Caco-2 (cell line): ENCODE results near the gene GCNA. TPM values are rescaled to one million over a fixed set of nuclear protein-coding genes. Genes with fewer than 3 reads are reported as not detected.
A peak's percentile ranks its signal among the peaks of the same experiment; 100 is the strongest.

Source experiments
- BruUV-seq: library from RNA; stranded (reverse); fragments of 400-500 nt; replicated peaks from 2 replicates; lab custom pipeline; 2021; lab: Mats Ljungman, UMichigan
- CTCF ChIA-PET: fragments of 300-600 bp; sonication (Branson Sonifier 250); formaldehyde crosslinking; loops from one replicate; lab custom pipeline; 2022; ENCODE audit warnings: antibody characterized with exemption; lab: Charles Lee
- POLR2A ChIA-PET: fragments of 300-600 bp; sonication (Branson Sonifier 250); formaldehyde crosslinking; loops from one replicate; lab custom pipeline; 2022; ENCODE audit warnings: antibody characterized with exemption; lab: Charles Lee
- DNase-seq, 2 experiments: peaks; one replicate each; pipeline versions ENCODE4 v3.0.0 to v3.0.0-alpha.2; 2020 to 2022
- H3K27me3 ChIP-seq: replicated peaks from 2 replicates; pipeline ENCODE4 v1.6.0; 2011; ENCODE audit warnings: low read length; ENCODE audit not compliant: control insufficient read depth, insufficient read depth
- H3K36me3 ChIP-seq: 2 replicates; pipeline ENCODE4 v1.5.1; 2011; ENCODE audit warnings: low read length; ENCODE audit not compliant: control insufficient read depth, insufficient read depth
- H3K4me1 ChIP-seq: fragments of 250-450 bp; sonication (Bioruptor Pico); 2 replicates; pipeline ENCODE4 v1.5.1; 2020; ENCODE audit warnings: mild to moderate bottlenecking
- H3K4me3 ChIP-seq: 2 replicates; pipeline ENCODE4 v1.5.1; 2011; ENCODE audit warnings: low read depth, mild to moderate bottlenecking, control low read depth, low read length
- H3K9me3 ChIP-seq: fragments of 250-450 bp; sonication (Bioruptor Pico); 2 replicates; pipeline ENCODE4 v1.5.1; 2020; ENCODE audit warnings: mild to moderate bottlenecking, moderate library complexity
- H3K27ac Mint-ChIP-seq: one replicate; pipeline ENCODE4 v1.8.0; 2022; ENCODE audit warnings: mixed read lengths; ENCODE audit not compliant: unreplicated experiment
- H3K27me3 Mint-ChIP-seq: one replicate; pipeline ENCODE4 v1.8.0; 2022; ENCODE audit warnings: mixed read lengths; ENCODE audit not compliant: insufficient read depth, unreplicated experiment
- H3K36me3 Mint-ChIP-seq: one replicate; pipeline ENCODE4 v1.8.0; 2022; ENCODE audit warnings: mild to moderate bottlenecking, mixed read lengths; ENCODE audit not compliant: insufficient read depth, unreplicated experiment
- H3K4me1 Mint-ChIP-seq: one replicate; pipeline ENCODE4 v1.8.0; 2022; ENCODE audit warnings: low read depth, mixed read lengths; ENCODE audit not compliant: unreplicated experiment
- H3K4me3 Mint-ChIP-seq: one replicate; pipeline ENCODE4 v1.8.0; 2022; ENCODE audit warnings: mild to moderate bottlenecking, moderate library complexity, mixed read lengths; ENCODE audit not compliant: unreplicated experiment
- H3K9me3 Mint-ChIP-seq: one replicate; pipeline ENCODE4 v1.8.0; 2022; ENCODE audit warnings: mixed read lengths; ENCODE audit not compliant: unreplicated experiment
- CTCF ChIP-seq, 2 experiments: fragments of 200-600 bp in 1 of 2; IDR thresholded peaks; 1 replicate in 1 of 2; 2 replicates in 1 of 2; pipeline versions ENCODE4 v1.5.1 to v1.8.0; 2011 to 2022; ENCODE audit warnings: antibody characterized with exemption in 1 of 2, control low read depth in 1 of 2, inconsistent platforms in 1 of 2, low read depth in 1 of 2, low read length in 1 of 2, mild to moderate bottlenecking in 1 of 2, moderate library complexity in 1 of 2; ENCODE audit not compliant: insufficient read depth in 1 of 2, severe bottlenecking in 1 of 2, unreplicated experiment in 1 of 2
- intact Hi-C: fragments of 100-400 bp; cut with micrococcal nuclease; formaldehyde crosslinking; loops from one replicate; pipeline ENCODE4 v1.10.0; 2022; ENCODE audit not compliant: unreplicated experiment
- total RNA-seq: library from RNA; stranded (reverse); gene quantifications from 2 replicates; pipeline ENCODE4 v1.2.3, GENCODE V29; 2022

GCNA gene
- total RNA-seq, 1 experiment from 2014 or later, result 2.8 TPM

DNA sequence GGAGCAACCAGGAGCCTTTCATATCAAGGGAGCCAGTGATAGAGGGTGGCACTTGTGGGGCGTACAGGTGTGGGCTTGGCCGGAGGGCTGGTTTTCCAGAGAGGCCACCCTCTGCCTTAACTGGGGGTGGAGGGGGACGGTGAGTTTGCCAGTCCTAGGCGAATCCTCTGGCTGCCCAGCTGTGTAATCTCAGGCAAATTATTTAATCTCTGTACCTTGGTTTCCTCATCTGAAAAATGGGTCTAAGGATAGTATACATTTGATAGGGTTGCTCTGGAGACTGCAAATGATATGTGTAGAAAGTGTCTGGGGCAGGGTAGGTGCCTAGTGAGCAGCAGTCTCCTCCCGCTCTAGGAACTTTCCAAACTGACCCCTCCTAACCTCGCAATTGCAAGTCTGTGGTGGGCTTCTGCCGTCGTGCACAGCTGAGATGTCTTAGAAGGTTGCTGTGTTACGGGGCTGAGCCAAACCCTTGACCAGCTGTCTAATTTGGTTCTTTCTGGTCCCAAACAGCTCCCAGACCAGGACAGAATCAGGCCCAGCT lies 43.9 kb downstream of the GCNA start:
- H3K4me1 Mint-ChIP-seq, result no peaks in the 10 kb centered on the region
- POLR2A ChIA-PET, result no interaction called here
- no peak for DNase-seq
- Histone ChIP-seq H3K4me3 (no peak overlapping the region), H3K27me3 (no peaks in the 10 kb centered on the region), H3K36me3 (no peaks in the 10 kb centered on the region), H3K4me1 (peaks cover 11% of the 10 kb centered on the region; the same call in 1 of the 2 replicates), H3K9me3 (no peaks in the 10 kb centered on the region)
- no peaks in the 10 kb centered on the region for H3K36me3 Mint-ChIP-seq
- no peak overlapping the region for H3K4me3 Mint-ChIP-seq
- TF ChIP-seq CTCF (IDR thresholded peaks at IDR 0.05; ENCODE audit: insufficient read depth in 1 of 2, low read depth in 1 of 2, low read length in 1 of 2, severe bottlenecking in 1 of 2, unreplicated experiment in 1 of 2), result no peak
- H3K9me3 Mint-ChIP-seq, result no peaks in the 10 kb centered on the region
- intact Hi-C loops, result no loop called here
- no TSS peak for BruUV-seq
- no peaks in the 10 kb centered on the region for H3K27me3 Mint-ChIP-seq
- peak overlapping the region; percentile 50 for H3K27ac Mint-ChIP-seq
- CTCF ChIA-PET, result no interaction called here

GRCh38 chrX:71622576-71623450 lies 44.6 kb downstream of the GCNA start:
- no TSS peak for BruUV-seq
- ChIA-PET CTCF (no interaction called here), POLR2A (no interaction called here)
- Histone ChIP-seq H3K27me3 (no peaks in the 10 kb centered on the region), H3K9me3 (no peaks in the 10 kb centered on the region), H3K4me3 (no peak overlapping the region), H3K36me3 (no peaks in the 10 kb centered on the region), H3K4me1 (peaks cover 11% of the 10 kb centered on the region; the same call in 1 of the 2 replicates)
- H3K27me3 Mint-ChIP-seq, result no peaks in the 10 kb centered on the region
- no peak overlapping the region for H3K4me3 Mint-ChIP-seq
- intact Hi-C loops, result no loop called here
- no peaks in the 10 kb centered on the region for H3K4me1 Mint-ChIP-seq
- no peaks in the 10 kb centered on the region for H3K9me3 Mint-ChIP-seq
- peak; percentile 33 to 80 for DNase-seq
- no peaks in the 10 kb centered on the region for H3K36me3 Mint-ChIP-seq
- no peak for TF ChIP-seq CTCF (IDR thresholded peaks at IDR 0.05; ENCODE audit: insufficient read depth in 1 of 2, low read depth in 1 of 2, low read length in 1 of 2, severe bottlenecking in 1 of 2, unreplicated experiment in 1 of 2)
- H3K27ac Mint-ChIP-seq, result peak overlapping the region; percentile 50

DNA sequence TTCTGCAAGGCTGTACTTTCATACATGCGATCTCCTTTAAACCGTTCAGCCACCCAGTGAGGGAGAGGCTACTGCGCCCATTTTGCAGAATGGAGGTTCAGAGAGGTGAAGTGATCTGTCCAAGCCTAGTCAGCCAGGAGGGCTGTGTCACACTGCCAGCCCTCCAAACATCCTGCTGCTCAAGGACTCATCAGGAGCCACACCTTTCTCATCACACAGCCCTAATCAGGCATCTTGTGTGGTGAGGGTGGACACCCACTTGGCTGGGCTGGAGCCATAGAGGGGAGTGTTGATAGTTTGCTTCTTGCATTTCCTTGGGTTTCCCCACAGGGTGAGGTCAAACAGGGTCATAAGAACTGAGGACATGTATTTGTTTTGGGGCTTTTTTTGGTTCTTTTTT lies 45.5 kb downstream of the GCNA start:
- DNase-seq, result no peak
- intact Hi-C loops, result no loop called here
- Mint-ChIP-seq H3K9me3 (no peaks in the 10 kb centered on the region), H3K4me3 (no peak overlapping the region), H3K27me3 (no peaks in the 10 kb centered on the region), H3K27ac (no peak overlapping the region), H3K4me1 (no peaks in the 10 kb centered on the region), H3K36me3 (no peaks in the 10 kb centered on the region)
- H3K9me3 ChIP-seq, result no peaks in the 10 kb centered on the region
- no peak overlapping the region for H3K4me3 ChIP-seq
- ChIA-PET POLR2A (no interaction called here), CTCF (no interaction called here)
- H3K4me1 ChIP-seq, result peaks cover 11% of the 10 kb centered on the region; the same call in 1 of the 2 replicates
- no TSS peak for BruUV-seq
- no peaks in the 10 kb centered on the region for H3K36me3 ChIP-seq
- H3K27me3 ChIP-seq, result no peaks in the 10 kb centered on the region
- no peak for TF ChIP-seq CTCF (IDR thresholded peaks at IDR 0.05; ENCODE audit: insufficient read depth in 1 of 2, low read depth in 1 of 2, low read length in 1 of 2, severe bottlenecking in 1 of 2, unreplicated experiment in 1 of 2)
